ENCODE data around the gene GPR156.

Gene GPR156

GRCh38 chr3:120193554-120193953 lies 91.5 kb downstream of the GPR156 start:
- no peak for DNase-seq (ENCODE audit: low spot score)

- DNase-seq (ENCODE audit: low spot score): no peak
Measured at GRCh38 chr3:120192579-120192978, 92.4 kb downstream of the GPR156 start.

DNA sequence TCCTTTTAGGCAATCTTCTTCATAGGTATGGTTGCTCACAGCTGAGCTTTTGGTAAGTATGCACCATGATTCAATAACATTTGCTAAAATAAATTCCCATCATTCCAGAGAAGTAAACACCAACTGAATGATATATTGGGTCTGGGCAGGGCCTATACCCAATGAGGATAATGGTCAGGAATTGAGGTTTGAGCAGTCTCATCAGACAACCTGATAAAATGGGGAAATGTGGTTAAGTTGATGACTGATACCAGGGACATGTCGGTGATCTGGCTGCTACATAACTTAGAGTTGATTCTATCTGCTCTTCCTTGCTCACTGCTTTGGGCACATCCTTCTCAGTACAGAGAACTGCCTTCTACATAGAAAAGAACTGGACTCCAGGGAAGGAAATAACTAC lies 92.9 kb downstream of the GPR156 start:
- DNase-seq (ENCODE audit: low spot score): no peak

DNA sequence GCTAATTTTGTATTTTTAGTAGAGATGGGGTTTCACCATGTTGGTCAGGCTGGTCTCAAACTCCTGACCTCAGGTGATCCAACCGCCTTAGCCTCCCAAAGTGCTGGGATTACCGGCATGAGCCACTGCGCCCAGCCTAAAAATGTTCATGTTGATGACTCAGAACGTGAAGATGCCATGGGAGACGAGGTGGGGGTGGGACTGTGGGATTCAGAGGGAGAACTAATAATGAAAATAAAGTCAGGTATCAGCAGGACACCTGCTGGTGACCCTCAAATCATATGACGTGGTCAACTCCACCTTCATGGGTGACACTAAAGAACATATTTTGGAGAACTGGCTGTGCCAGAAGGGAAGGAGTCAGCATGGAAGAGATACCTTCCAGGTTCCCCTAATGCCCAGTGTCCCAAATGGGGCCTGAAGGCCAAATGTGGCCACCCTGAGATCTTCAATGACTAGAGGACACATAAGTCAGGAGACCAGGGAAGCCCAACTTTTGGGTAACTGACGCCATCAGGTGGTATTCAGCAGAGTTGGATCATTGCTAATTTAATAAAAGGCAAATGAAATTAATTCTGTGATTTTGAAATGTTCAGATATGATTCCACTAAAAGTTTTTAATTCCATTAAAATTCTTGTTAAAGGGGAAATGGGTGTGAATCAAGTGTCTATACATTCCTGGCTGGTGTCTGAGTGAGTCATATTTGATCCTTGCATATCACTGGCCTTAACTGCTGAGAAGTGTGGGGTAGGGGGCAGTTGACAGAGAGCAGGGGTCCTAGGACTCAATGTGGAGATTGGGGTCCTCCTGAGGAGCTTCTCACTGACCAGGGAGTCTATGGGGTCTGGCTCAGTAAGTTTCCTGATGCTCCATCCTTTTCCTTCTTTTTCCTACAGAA lies 102.2 kb downstream of the GPR156 start:
- DNase-seq (ENCODE audit: low spot score): no peak

DNA sequence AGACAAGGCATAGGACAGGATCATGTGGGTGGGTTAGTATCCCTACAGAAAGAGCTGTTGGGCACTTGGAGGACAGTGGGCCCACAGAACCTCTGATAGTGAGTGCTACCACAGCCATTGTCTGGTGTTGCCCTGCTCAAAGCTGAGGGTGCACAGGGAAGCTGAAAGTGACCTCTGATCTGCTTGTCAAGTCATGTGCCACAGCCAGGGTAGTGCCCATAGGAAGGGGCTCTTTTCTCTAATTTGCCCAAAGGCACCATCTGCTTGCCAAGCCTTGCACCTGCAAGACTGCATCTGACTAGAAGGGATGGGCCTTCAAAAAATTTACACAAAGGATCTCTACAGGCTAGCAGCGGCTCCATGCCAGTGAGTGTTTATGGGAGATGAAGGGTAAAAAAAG lies 103.4 kb downstream of the GPR156 start:
- DNase-seq (ENCODE audit: low spot score): no peak

GRCh38 chr3:120180731-120181412 lies 104.2 kb downstream of the GPR156 start:
- DNase-seq (ENCODE audit: low spot score): no peak

GRCh38 chr3:120177707-120178306 lies 107.2 kb downstream of the GPR156 start:
- DNase-seq (ENCODE audit: low spot score): no peak

DNA sequence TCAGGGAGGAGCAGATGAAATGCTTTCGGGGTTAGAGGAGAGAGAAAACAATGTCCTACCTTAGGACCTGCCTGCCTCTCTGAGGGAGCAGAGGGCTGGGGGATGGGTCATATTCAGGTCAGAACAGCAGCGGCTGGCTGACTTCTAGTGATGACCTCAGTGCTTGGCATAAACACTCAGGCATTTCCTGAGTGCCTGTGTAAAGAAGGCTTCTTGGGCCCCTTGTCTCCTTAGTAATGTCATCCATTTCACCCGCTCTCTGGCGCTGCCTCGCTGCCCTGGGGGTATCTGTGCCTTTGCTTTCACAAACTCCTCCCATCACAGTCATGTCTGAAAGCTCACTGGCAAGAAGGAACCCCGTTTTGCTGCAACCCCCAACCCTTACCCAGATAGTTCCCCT lies 107.9 kb downstream of the GPR156 start:
- no peak for DNase-seq (ENCODE audit: low spot score)

- no peak for DNase-seq (ENCODE audit: low spot score)
Measured at GRCh38 chr3:120174811-120175539, 110.0 kb downstream of the GPR156 start.

- DNase-seq (ENCODE audit: low spot score): no peak
Measured at GRCh38 chr3:120173056-120173675, 111.9 kb downstream of the GPR156 start.

DNA sequence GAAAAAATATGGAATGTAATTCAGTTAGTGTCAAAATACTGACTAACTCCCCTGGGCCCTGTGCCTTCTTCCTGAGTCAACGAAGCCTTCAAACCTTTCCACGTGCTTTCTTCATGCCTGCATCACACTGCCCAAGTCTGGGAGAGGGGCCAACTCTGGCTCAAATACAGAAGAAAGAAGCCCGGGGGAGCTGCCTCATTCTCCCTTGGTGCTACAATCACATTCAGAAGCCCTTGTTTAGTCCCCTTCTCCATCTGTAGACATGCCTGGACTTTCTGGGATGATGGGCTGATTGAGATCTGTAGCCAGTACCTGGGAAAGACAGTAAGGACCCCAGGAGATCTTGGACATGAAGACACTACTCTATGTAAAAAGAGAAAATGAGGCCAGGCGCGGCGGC lies 113.0 kb downstream of the GPR156 start:
- DNase-seq (ENCODE audit: low spot score): no peak

DNA sequence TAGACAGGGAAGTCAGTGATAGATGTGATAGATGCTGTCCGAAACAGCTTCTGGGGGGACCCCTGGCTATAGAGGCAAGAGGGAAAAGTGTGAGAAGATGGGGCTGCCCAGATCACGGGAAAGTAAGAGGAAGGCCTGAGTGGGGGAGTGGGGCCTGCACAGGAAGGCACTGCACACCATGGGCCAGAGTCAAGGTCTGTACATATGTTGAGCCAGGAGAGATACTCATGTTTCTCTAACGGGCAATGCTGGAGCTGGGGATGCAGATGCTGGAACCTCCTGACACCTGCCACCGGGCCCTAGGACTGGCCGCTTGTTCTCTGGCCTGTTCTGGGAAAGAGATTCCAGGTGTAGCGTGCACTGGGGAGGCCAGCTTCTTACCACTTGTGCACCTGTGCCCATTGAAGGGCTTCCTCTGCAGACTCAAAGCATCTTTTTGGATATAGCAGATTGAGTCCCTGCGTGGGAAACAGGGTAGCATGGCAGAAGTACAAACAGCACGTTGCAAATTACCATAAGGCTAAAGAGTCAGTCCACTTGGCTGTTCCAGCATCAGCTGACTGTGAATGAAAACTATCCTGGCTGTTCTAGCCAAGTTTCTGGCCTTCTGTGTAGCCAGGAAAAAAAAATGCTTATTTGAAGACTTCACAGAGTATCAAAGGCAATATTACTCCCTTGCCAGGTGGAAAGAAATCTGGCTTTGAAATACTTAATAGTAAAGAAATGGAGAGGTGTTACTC lies 113.7 kb downstream of the GPR156 start:
- no peak for DNase-seq (ENCODE audit: low spot score)

DNA sequence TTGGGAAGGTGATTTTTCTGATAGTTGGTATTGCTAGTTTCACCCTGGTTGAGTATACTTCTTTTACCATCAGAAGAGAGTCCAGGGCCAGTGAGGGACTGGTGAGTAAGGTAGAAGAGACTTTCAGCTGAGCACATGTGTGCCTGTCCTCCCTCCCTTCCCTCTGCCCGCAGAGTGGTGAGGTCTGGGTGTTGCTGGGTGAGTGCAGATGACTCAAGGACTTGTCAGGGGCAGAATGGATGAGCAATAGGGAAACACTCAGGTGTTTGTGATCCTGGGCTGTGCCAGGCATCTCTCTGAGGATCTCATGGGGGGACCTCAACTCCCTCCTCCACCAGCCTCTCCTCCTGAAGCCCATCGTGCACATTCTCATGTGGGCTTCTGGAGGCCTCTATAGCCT lies 114.8 kb downstream of the GPR156 start:
- DNase-seq (ENCODE audit: low spot score): no peak

DNA sequence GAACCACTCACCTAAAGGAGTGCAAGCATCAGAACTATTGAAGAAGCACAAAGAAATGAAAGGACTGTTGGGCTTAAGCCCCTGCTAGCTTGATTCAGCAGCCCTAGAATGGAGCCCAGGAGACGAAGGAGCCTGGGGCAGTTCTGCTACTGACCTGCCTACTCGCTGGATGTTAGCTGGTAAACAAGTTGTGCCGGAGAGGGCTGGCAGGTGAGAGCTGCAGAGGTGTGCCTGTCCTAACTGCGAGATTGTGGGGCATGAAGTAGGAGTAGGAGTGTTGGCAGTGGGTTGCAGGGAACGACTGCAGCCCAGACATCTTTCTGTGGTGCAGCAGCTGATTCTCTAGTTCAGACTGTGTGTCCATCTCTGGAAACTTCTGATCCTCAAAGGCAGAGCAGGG lies 115.6 kb downstream of the GPR156 start:
- no peak for DNase-seq (ENCODE audit: low spot score)

DNA sequence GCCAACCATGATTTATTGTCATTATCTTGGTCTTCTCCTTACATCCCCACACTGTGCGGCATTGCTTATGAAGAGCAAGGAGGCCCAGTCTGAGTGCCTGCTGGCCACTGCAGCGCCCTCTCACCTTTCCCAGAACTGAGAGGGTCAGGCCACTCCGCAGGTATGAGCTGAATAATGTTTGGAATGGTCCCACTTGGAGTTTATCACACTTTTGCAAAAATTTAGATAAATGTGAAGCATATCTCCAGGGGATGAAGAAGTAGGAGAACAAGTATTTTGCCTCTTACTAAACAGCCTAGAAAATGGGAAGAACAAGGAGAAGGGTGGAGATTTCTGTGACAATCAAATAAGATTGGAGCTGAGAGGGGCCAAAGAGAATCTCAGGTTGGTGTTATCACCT lies 116.4 kb downstream of the GPR156 start:
- DNase-seq (ENCODE audit: low spot score): no peak

GRCh38 chr3:120168038-120168437 lies 117.0 kb downstream of the GPR156 start:
- no peak for DNase-seq (ENCODE audit: low spot score)

GRCh38 chr3:120167488-120167887 lies 117.5 kb downstream of the GPR156 start:
- DNase-seq (ENCODE audit: low spot score): no peak

DNA sequence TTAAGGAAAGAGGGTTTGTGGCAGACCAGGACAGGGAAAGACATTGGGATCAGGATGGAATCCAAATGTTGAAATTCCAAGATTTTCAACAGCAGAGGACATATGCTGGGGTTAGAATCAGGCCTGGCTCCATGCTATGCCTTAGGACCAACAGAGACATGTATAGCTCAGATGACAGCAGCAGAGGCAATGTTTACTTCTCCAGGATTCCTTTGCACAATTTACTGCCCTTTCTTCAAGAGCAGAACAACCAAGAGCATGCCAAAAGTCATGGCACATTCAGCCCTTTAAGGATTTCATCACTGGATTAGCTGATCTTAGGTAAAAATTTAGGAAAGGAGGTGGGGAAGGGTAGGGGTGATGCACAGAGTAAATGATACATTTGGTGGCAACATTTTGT lies 121.2 kb downstream of the GPR156 start:
- DNase-seq (ENCODE audit: low spot score): no peak

DNA sequence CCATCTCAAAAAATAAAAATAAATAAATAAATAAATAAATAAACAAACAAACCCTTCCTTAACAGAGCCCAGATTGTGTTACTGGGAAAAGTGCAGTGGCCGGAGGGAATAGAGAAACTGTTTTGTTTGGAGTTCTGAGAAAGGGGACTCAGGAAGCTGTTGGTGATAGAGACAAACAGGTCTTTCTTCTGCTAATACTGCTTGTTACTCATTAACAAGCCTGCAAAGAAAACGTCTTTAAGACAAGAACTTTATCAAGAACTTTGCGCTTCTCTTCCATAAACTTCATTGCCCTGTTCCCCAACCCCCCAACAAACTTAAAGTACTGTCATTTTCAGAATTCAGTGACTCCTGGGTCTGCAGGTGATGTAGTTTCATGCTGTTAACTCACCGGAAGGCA lies 122.0 kb downstream of the GPR156 start:
- DNase-seq (ENCODE audit: low spot score): no peak

DNA sequence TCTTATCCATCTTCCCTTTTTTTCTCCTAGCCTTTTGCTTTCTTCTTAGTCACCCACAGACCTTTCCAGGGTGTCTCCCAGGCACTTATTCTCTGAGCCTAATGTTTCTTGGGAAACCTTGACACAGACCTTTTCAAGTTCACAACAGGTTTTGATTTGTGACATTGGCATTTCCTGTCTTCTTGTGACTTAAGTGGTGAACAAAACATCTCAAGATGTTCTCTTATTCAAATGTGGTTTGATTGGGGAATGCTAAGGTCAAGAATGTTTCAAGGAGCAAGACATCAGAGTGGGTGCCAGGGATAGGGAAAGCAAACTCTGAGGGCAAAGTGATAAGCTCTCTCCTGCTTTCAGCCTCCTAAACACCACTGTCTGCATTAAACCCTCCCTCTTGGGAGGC lies 122.6 kb downstream of the GPR156 start:
- DNase-seq (ENCODE audit: low spot score): no peak

GRCh38 chr3:120161902-120162301 lies 123.1 kb downstream of the GPR156 start:
- no peak for DNase-seq (ENCODE audit: low spot score)
